HG03521 (cell line): ENCODE data around the gene GSTP1.
"Not testable (repeated sequence)": the region's sequence is repeated elsewhere in the genome, so short reads cannot be mapped to it uniquely, and the experiment has no call there.

Experiments
- ATAC-seq: cut with Tn5 transposase; IDR thresholded peaks from one replicate; pipeline ENCODE4 v1.9.1; 2021; ENCODE audit warnings: mild to moderate bottlenecking, moderate library complexity; ENCODE audit not compliant: unreplicated experiment

The GSTP1 gene

GRCh38 chr11:67562963-67563704 lies 20.5 kb upstream of the GSTP1 start:
- ATAC-seq = no peak

GRCh38 chr11:67563705-67564114 lies 19.9 kb upstream of the GSTP1 start:
- ATAC-seq = not testable (repeated sequence)

- no peak for ATAC-seq
These were observed 19.4 kb upstream of the GSTP1 start for GRCh38 chr11:67564230-67564629.

- no peak for ATAC-seq
These were observed 12.2 kb upstream of the GSTP1 start for GRCh38 chr11:67571443-67571842.

GRCh38 chr11:67572305-67572704 lies 11.3 kb upstream of the GSTP1 start:
- ATAC-seq = no peak

GRCh38 chr11:67572747-67573419 lies 10.7 kb upstream of the GSTP1 start:
- ATAC-seq = no peak

GRCh38 chr11:67574938-67575337 lies 8.7 kb upstream of the GSTP1 start:
- no peak for ATAC-seq

GRCh38 chr11:67576735-67577475 lies 6.7 kb upstream of the GSTP1 start:
- ATAC-seq = no peak

- ATAC-seq = no peak
These were observed 5.7 kb upstream of the GSTP1 start for GRCh38 chr11:67577951-67578350.

- ATAC-seq = no peak
These were observed 2.1 kb upstream of the GSTP1 start for GRCh38 chr11:67581469-67581868.

GRCh38 chr11:67582011-67582410 lies 1.6 kb upstream of the GSTP1 start:
- no peak for ATAC-seq

- peak; percentile 6 for ATAC-seq
These were observed 731 bp downstream of the GSTP1 start for GRCh38 chr11:67584205-67584880.

- ATAC-seq = no peak
These were observed 1.6 kb downstream of the GSTP1 start for GRCh38 chr11:67584881-67585873.

GRCh38 chr11:67585911-67586310 lies 2.3 kb downstream of the GSTP1 start:
- no peak for ATAC-seq

GRCh38 chr11:67586568-67587250 lies 3.1 kb downstream of the GSTP1 start:
- ATAC-seq = no peak

- peak; percentile 13 for ATAC-seq
These were observed 4.5 kb downstream of the GSTP1 start for GRCh38 chr11:67588136-67588503.

GRCh38 chr11:67588899-67589415 lies 5.3 kb downstream of the GSTP1 start:
- not testable (repeated sequence) for ATAC-seq

- no peak for ATAC-seq
These were observed 9.4 kb downstream of the GSTP1 start for GRCh38 chr11:67592880-67593564.

GRCh38 chr11:67593565-67593905 lies 9.9 kb downstream of the GSTP1 start:
- ATAC-seq = no peak
